ENCODE data around the gene SPPL2B. TPM values are rescaled to one million over a fixed set of nuclear protein-coding genes. Genes with fewer than 3 reads are reported as not detected.

SPPL2B gene
- total RNA-seq, 1 experiment from 2014 or later = 76.0 TPM

- intact Hi-C loops (cut with micrococcal nuclease; ENCODE audit: unreplicated experiment) = no loop called here
- ATAC-seq (no peak), DNase-seq (ENCODE audit: low read depth, low spot score) (no peak)
- in situ Hi-C loops (cut with HindIII; ENCODE audit: low pct_unique_long_range_greater_than_20kb, low sequenced_read_pairs) = no loop called here
- no peak overlapping the region for H3K27ac ChIP-seq (ENCODE audit: low read length)
- POLR2A ChIA-PET = no interaction called here
- peak overlapping the region; percentile 85 to 93; a peak in 3 of 4 replicates for H3K4me3 ChIP-seq (ENCODE audit: low read depth in 2 of 2, low read length in 2 of 2)
- H3K4me1 ChIP-seq (ENCODE audit: control insufficient read depth, insufficient read depth, low read length) = peaks cover 14% of the 10 kb centered on the region
- no peaks in the 10 kb centered on the region for H3K9me3 ChIP-seq (ENCODE audit: control insufficient read depth, insufficient read depth, low read depth, low read length)
- H3K27me3 ChIP-seq (ENCODE audit: control insufficient read depth, insufficient read depth, low read length) = no peaks in the 10 kb centered on the region
- peaks cover 3% of the 10 kb centered on the region; the same call in 1 of the 2 replicates for H3K36me3 ChIP-seq (ENCODE audit: control insufficient read depth, insufficient read depth, low read length)
- TF ChIP-seq CTCF (IDR thresholded peaks at IDR 0.05) = no peak
- TF ChIP-seq POLR2AphosphoS5 (IDR thresholded peaks at IDR 0.05; ENCODE audit: low read depth, low read length) = no peak
- TF ChIP-seq SIN3A (IDR thresholded peaks at IDR 0.05; ENCODE audit: borderline replicate concordance, insufficient read depth, low read depth, low read length) = no peak
- no peak for TF ChIP-seq REST (IDR thresholded peaks at IDR 0.05; ENCODE audit: insufficient read depth in 1 of 2, low read depth in 2 of 2, low read length in 1 of 2)
- TF ChIP-seq TCF7L2 (IDR thresholded peaks at IDR 0.05; ENCODE audit: low read depth, low read length) = no peak
- no TSS peak for BruUV-seq (replicated peaks)
- CTCF ChIA-PET = no interaction called here
Observed at GRCh38 chr19:2326699-2327360, 1.7 kb upstream of the SPPL2B start.

GRCh38 chr19:2327773-2328400 is 597 bp upstream of the SPPL2B start:
- DNase-seq (ENCODE audit: low read depth, low spot score) (no peak), ATAC-seq (peak; percentile 37; the same call in 1 of the 2 replicates)
- TSS peak; percentile 87 for BruUV-seq (replicated peaks)
- H3K36me3 ChIP-seq (ENCODE audit: control insufficient read depth, insufficient read depth, low read length) = peaks cover 3% of the 10 kb centered on the region; the same call in 1 of the 2 replicates
- no peaks in the 10 kb centered on the region for H3K9me3 ChIP-seq (ENCODE audit: control insufficient read depth, insufficient read depth, low read depth, low read length)
- TF ChIP-seq CTCF (IDR thresholded peaks at IDR 0.05) (no peak), TCF7L2 (IDR thresholded peaks at IDR 0.05; ENCODE audit: low read depth, low read length) (no peak), POLR2AphosphoS5 (IDR thresholded peaks at IDR 0.05; ENCODE audit: low read depth, low read length) (no peak), SIN3A (IDR thresholded peaks at IDR 0.05; ENCODE audit: borderline replicate concordance, insufficient read depth, low read depth, low read length) (no peak), REST (IDR thresholded peaks at IDR 0.05; ENCODE audit: insufficient read depth in 1 of 2, low read depth in 2 of 2, low read length in 1 of 2) (no peak)
- in situ Hi-C loops (cut with HindIII; ENCODE audit: low pct_unique_long_range_greater_than_20kb, low sequenced_read_pairs) = no loop called here
- H3K27ac ChIP-seq (ENCODE audit: low read length) = peak overlapping the region; percentile 93
- H3K4me1 ChIP-seq (ENCODE audit: control insufficient read depth, insufficient read depth, low read length) = peaks cover 14% of the 10 kb centered on the region
- ChIA-PET POLR2A (interaction anchor here (0.6 kb wide), 2 partner anchors 12 to 214 kb away, joined by 3 to 4 read pairs; no protein-coding TSS in a partner anchor), CTCF (interaction anchor here (0.6 kb wide), 1 partner anchor 251 kb away, joined by 7 read pairs; no protein-coding TSS in a partner anchor)
- intact Hi-C loops (cut with micrococcal nuclease; ENCODE audit: unreplicated experiment) = no loop called here
- H3K27me3 ChIP-seq (ENCODE audit: control insufficient read depth, insufficient read depth, low read length) = no peaks in the 10 kb centered on the region
- peak overlapping the region; percentile 85 to 93 for H3K4me3 ChIP-seq (ENCODE audit: low read depth in 2 of 2, low read length in 2 of 2)

Data from Panc1 (cell line).